Thymus (tissue), 11 donors: Measurements from ENCODE around the gene C17orf67. TPM values are rescaled to one million over a fixed set of nuclear protein-coding genes. Genes with fewer than 3 reads are reported as not detected.
A peak's percentile ranks its signal among the peaks of the same experiment; 100 is the strongest.

Experiments used
- DNase-seq, 9 donors: peaks; one replicate each; pipeline ENCODE4 v3.0.0-alpha.2; 2013; ENCODE audit warnings: low spot score in 9 of 9, low read depth in 6 of 9, missing footprints in 1 of 9
- H3K27ac ChIP-seq, 2 donors: one replicate each; pipeline ENCODE4 v1.5.1; 2013; ENCODE audit warnings: control low read depth in 1 of 2, low read depth in 1 of 2, low read length in 1 of 2, mild to moderate bottlenecking in 1 of 2, moderate library complexity in 1 of 2
- H3K27me3 ChIP-seq, 2 donors: one replicate each; pipeline ENCODE4 v1.5.1; 2013; ENCODE audit warnings: low read length in 1 of 2; ENCODE audit not compliant: control insufficient read depth in 2 of 2, insufficient read depth in 1 of 2
- H3K36me3 ChIP-seq, 2 donors: one replicate each; pipeline ENCODE4 v1.5.1; 2013; ENCODE audit warnings: low read length in 1 of 2, mild to moderate bottlenecking in 1 of 2, moderate library complexity in 1 of 2; ENCODE audit not compliant: control insufficient read depth in 2 of 2, insufficient read depth in 2 of 2
- H3K4me1 ChIP-seq, 2 donors: one replicate each; pipeline ENCODE4 v1.5.1; 2013; ENCODE audit warnings: low read length in 2 of 2; ENCODE audit not compliant: control insufficient read depth in 2 of 2, insufficient read depth in 2 of 2
- H3K4me3 ChIP-seq, 2 donors: one replicate each; pipeline ENCODE4 v1.5.1; 2013; ENCODE audit warnings: low read length in 2 of 2, control low read depth in 1 of 2, mild to moderate bottlenecking in 1 of 2
- H3K9me3 ChIP-seq, 2 donors: one replicate each; pipeline ENCODE4 v1.5.1; 2013; ENCODE audit warnings: low read length in 1 of 2, mild to moderate bottlenecking in 1 of 2; ENCODE audit not compliant: control insufficient read depth in 2 of 2, insufficient read depth in 1 of 2
- WGBS: extraction: QIAGEN DNeasy Blood & Tissue Kit; methylation state at CpG from one replicate; pipeline ENCODE4 v1.1.7; 2013; 5-methylcytosine and 5-hydroxymethylcytosine counted together
- polyA plus RNA-seq: library from polyadenylated mRNA; stranded (reverse); fragments of 200-250 nt; gene quantifications from one replicate; pipeline ENCODE4 v1.2.3, GENCODE V29; 2013
- total RNA-seq: library from RNA; stranded (reverse); fragments of 120-200 nt; gene quantifications from one replicate; pipeline ENCODE4 v1.2.4, GENCODE V29; 2013
- donor health status: healthy.

C17orf67 gene
- total and polyA plus RNA-seq, 2 donors, result 8.0 to 14.0 TPM

DNA sequence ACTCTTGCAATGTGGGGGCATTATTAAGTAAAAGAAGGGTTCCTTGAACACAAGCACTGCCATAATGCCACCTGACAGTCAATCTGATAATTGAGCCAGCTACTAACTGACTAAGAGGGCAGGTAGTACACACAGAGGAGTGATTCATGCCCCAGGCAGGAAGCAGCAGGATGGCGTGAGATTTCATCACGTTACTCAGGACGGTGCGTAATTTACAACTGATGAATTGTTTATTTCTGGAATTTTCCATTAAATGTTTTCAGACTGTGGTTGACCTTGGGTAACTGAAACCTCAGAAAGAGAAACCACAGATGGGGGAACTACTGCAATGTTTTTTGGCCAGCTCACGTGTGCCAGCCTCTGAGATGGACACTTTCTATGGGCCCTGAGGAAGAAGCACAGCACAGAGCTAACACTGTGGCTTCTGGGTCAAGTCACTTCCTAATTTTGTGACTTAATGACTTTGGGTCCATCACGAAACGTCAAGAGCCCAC is 46.7 kb downstream of the C17orf67 start:
- Histone ChIP-seq H3K4me3 (no peak overlapping the region), H3K27ac (peak overlapping the region in 1 of 2 donors; percentile 23), H3K27me3 (no peaks in the 10 kb centered on the region), H3K9me3 (peaks cover 0 to 2% of the 10 kb centered on the region in 2 donors), H3K36me3 (peaks cover 6 to 20% of the 10 kb centered on the region in 2 donors), H3K4me1 (peaks cover 5 to 24% of the 10 kb centered on the region in 2 donors)
- WGBS, result 24% methylated on average over 7 of the region's 7 CpGs
- DNase-seq, result peak in 1 of 9 donors; percentile 57

DNA sequence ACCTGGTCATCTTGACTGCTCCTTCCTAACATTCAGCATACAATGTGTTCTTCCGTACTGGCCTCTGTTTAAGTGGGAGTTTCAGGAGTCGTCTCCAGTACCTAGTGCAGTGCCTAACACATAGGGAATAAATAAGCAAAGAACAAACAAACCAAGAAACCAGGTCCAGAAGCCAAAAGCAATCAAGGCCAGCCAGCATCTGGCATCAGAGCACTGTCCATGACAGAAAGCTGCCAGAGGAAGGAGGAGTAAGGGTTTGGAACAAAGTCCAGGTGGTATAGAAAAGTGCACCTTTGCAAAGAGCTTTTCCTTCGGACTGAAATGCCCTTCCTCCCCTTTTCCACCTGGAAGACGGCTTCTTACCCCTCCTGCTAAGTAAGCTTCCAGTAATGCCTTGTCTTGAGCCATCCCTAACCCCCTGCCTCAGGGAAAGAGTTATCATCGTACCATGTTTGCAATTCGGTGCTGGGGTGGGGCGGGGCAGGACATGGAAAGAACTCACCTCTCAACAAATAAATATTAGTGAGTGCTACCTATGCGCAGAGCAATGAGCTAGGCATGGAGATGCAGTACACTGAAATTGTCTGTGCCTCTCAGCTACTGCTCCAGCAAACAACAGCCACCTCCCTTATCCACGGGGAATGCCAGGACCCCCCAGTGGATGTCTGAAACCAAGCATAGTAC is 47.6 kb downstream of the C17orf67 start:
- WGBS, result 96% methylated on average over 9 of the region's 9 CpGs
- H3K4me3 ChIP-seq, result no peak overlapping the region
- H3K36me3 ChIP-seq, result peaks cover 5 to 17% of the 10 kb centered on the region in 2 donors
- H3K27me3 ChIP-seq, result peaks cover 0 to 2% of the 10 kb centered on the region in 2 donors
- H3K4me1 ChIP-seq, result peaks cover 5 to 31% of the 10 kb centered on the region in 2 donors
- no peak overlapping the region for H3K27ac ChIP-seq
- no peak for DNase-seq
- peaks cover 0 to 2% of the 10 kb centered on the region in 2 donors for H3K9me3 ChIP-seq

DNA sequence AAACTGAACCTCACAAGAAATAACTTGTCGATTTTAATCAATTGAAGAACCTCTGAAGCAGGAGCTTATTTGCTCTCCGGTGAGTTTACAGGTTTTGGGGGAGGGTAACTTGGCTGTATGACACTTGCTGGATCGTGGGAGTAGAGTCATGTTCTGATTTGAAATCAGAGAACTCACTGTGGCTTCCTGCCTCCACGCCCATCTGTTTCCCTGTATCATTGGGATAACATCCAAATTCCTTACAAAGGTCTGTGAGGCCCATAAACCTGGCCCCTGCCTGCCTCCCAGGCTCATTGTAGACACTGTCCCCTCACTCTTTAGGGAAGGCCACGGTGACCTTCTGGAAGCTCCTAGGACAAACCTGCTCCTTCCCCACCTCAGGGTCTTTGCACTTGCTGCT is 48.3 kb downstream of the C17orf67 start:
- DNase-seq, result no peak
- Histone ChIP-seq H3K4me1 (peaks cover 8 to 38% of the 10 kb centered on the region in 2 donors), H3K27me3 (peaks cover 0 to 3% of the 10 kb centered on the region in 2 donors), H3K9me3 (no peaks in the 10 kb centered on the region), H3K4me3 (no peak overlapping the region), H3K36me3 (peaks cover 2 to 11% of the 10 kb centered on the region in 2 donors), H3K27ac (no peak overlapping the region)
- 86% methylated on average over 5 of the region's 5 CpGs for WGBS

DNA sequence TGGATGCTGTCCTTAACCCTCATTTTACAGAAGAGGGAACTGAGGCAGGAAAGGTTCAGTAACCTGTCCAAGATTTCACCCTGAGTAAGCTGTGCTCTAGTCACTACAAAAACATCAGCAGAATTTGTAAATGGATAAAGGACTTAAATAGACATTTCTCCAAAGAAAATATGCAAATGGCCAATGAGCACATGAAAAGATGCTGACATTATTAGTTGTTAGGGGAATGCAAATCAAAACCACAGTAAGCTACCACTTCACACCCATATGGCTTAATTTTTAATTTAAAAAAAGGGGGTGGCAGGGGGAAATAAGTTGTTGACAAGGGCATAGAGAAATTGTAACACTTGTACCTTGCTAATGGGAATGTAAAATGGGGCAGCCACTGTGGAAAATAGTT is 51.4 kb downstream of the C17orf67 start:
- H3K4me1 ChIP-seq, result peaks cover 16 to 55% of the 10 kb centered on the region in 2 donors
- DNase-seq, result no peak
- H3K9me3 ChIP-seq, result no peaks in the 10 kb centered on the region
- H3K27ac ChIP-seq, result no peak overlapping the region
- H3K4me3 ChIP-seq, result no peak overlapping the region
- H3K36me3 ChIP-seq, result peaks cover 0 to 11% of the 10 kb centered on the region in 2 donors
- H3K27me3 ChIP-seq, result peaks cover 0 to 3% of the 10 kb centered on the region in 2 donors

DNA sequence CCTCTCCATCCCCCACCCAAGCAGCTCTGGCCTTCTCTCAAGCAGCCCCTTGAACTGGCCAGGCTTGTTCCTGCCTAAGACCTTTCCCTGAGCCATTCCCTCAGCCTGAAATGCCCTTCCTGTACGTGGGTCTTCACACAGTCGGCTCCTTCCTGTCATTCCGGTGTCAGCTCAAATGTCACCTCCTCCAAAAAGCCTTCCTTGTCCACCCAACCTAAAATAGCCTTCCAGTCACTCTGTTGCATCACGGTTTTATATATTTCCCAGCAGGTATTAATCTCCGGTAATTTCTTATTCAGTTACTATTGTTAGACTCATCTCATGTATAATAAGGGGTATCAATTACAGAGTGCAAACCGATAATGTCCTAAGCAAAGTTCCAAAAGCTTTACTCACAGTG is 51.8 kb downstream of the C17orf67 start:
- WGBS, result 86% methylated on average over 6 of the region's 6 CpGs
- DNase-seq, result no peak
- Histone ChIP-seq H3K4me1 (peaks cover 13 to 51% of the 10 kb centered on the region in 2 donors), H3K27me3 (peaks cover 0 to 3% of the 10 kb centered on the region in 2 donors), H3K4me3 (no peak overlapping the region), H3K27ac (no peak overlapping the region), H3K9me3 (no peaks in the 10 kb centered on the region), H3K36me3 (peaks cover 0 to 11% of the 10 kb centered on the region in 2 donors)

DNA sequence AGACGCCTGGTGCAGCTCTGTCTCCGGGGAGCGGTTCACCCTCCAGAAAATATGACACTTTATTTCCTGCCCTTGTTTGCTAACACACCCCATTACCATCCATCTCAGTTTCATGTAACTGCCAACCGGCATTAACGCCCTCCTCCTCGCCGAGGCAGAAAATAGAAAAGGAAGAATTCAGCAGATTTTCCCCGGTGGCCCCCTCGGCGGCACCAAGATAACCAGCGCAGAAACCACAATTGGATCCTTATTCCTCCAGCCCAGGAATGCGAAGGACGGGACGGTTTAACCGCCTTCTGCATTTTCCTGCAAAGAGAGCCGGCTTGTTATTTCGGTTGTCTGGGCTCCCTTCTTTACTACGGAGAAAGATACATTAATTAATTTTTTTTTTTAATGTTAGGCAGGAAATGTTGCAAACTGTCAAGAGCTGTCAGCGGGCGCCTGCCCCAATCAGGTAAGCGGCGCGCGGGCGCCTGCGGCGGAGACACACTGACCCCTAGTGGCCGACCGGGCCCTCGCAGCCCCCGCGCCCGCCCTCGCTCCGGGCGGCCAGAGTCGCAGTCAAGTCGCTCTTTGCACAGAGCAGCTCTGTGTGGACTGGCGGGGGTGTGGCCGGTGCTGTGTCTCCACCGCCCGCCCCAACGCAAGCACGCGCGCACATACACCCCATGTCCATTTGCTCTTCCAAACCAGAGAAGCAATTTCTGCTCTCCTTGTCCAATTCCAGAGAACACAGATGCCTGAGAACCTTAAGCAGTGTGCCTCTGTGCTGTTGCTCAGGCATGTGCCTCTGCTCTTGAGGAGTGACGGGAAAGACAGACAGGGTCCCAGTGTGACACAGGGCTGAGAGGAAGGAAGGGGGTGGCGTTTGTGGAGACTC is 53.6 kb downstream of the C17orf67 start:
- no peaks in the 10 kb centered on the region for H3K36me3 ChIP-seq
- peak; percentile 67 to 93 (median 79) for DNase-seq
- 1% methylated on average over 48 of the region's 48 CpGs for WGBS
- H3K4me1 ChIP-seq, result peaks cover 11 to 36% of the 10 kb centered on the region in 2 donors
- H3K27ac ChIP-seq, result peak overlapping the region; percentile 76 to 87
- peaks cover 0 to 3% of the 10 kb centered on the region in 2 donors for H3K27me3 ChIP-seq
- no peaks in the 10 kb centered on the region for H3K9me3 ChIP-seq
- peak overlapping the region; percentile 56 to 65 for H3K4me3 ChIP-seq

DNA sequence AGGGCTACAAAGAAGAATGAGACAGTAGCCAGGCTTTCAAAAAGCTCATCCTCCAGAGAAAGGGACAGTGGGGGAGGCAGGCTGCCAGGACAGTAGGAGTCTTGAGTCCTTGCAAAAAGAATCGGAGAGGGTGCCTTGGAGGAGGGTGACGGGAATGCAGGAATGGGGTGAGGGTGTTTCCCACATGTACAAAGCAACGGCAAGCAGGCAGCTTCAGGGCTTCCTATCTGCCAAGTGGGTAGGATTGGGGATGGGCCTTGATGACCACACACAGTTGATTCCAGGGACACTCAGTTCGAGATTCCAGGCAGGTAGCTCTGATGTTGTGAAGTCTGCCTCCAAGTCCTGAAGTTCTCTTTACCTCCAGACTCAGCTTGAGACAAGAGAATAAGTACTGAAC is 54.4 kb downstream of the C17orf67 start:
- Histone ChIP-seq H3K9me3 (no peaks in the 10 kb centered on the region), H3K4me3 (peak overlapping the region in 1 of 2 donors; percentile 65), H3K4me1 (peaks cover 11 to 34% of the 10 kb centered on the region in 2 donors), H3K27me3 (peaks cover 0 to 3% of the 10 kb centered on the region in 2 donors), H3K27ac (peak overlapping the region in 1 of 2 donors; percentile 87), H3K36me3 (no peaks in the 10 kb centered on the region)
- DNase-seq, result peak in 1 of 9 donors; percentile 30
- WGBS, result 52% methylated on average over 4 of the region's 4 CpGs

DNA sequence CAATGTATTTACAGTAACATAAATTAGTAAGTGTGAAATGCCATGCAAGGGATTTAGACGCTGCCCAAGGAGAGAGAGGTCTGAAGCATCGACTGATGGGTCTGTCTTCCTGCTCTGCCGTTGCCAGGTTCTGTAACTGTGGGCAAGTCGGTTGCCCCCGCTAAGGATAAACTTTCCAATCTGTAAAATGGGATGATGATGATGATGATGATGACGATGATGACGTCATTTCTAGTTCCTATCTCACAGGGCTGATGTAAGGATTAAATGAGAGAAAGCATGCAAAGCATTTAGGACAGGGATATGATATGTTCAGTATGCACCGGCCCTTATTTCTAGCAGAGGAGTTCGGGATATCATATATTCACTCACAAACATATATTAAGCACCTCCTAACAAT is 54.8 kb downstream of the C17orf67 start:
- DNase-seq, result no peak

DNA sequence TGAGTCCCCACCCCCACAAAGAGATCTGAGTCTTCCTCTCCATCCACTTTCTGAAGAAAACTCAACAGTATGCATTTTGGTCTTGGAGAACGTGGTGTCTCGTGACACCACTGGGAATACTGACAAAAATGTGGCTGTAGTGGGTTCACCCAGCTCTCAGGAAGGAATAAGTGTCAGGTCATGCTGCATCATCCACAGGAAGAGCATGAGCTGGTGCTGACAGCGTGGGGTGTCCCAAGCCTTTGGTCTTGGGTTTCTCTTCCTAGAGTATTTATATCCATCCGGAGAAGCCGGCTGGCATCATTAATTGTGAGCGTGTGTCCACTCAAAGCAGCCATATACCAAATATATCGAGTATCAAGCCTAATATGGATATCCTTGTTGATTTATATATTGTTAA is 55.9 kb downstream of the C17orf67 start:
- Histone ChIP-seq H3K36me3 (no peaks in the 10 kb centered on the region), H3K4me1 (peaks cover 11 to 34% of the 10 kb centered on the region in 2 donors), H3K4me3 (no peak overlapping the region), H3K27ac (no peak overlapping the region), H3K27me3 (peaks cover 0 to 3% of the 10 kb centered on the region in 2 donors), H3K9me3 (no peaks in the 10 kb centered on the region)
- 70% methylated on average over 7 of the region's 7 CpGs for WGBS
- no peak for DNase-seq

More for the DNA sequence above, 54.8 kb downstream of the C17orf67 start:
- no peak overlapping the region for H3K4me3 ChIP-seq
- H3K27ac ChIP-seq, result no peak overlapping the region
- peaks cover 11 to 34% of the 10 kb centered on the region in 2 donors for H3K4me1 ChIP-seq
- no peaks in the 10 kb centered on the region for H3K9me3 ChIP-seq
- H3K27me3 ChIP-seq, result peaks cover 0 to 3% of the 10 kb centered on the region in 2 donors
- H3K36me3 ChIP-seq, result no peaks in the 10 kb centered on the region
- WGBS, result 94% methylated on average over 9 of the region's 9 CpGs
